Caco-2 (cell line): ENCODE data around the gene PPAT. TPM values are rescaled to one million over a fixed set of nuclear protein-coding genes. Genes with fewer than 3 reads are reported as not detected.

Experiments used
- BruUV-seq: library from RNA; stranded (reverse); fragments of 400-500 nt; replicated peaks from 2 replicates; lab custom pipeline; 2021; lab: Mats Ljungman, UMichigan
- CTCF ChIA-PET: fragments of 300-600 bp; sonication (Branson Sonifier 250); formaldehyde crosslinking; loops from one replicate; lab custom pipeline; 2022; ENCODE audit warnings: antibody characterized with exemption; lab: Charles Lee
- POLR2A ChIA-PET: fragments of 300-600 bp; sonication (Branson Sonifier 250); formaldehyde crosslinking; loops from one replicate; lab custom pipeline; 2022; ENCODE audit warnings: antibody characterized with exemption; lab: Charles Lee
- DNase-seq, 2 experiments: peaks; one replicate each; pipeline versions ENCODE4 v3.0.0 to v3.0.0-alpha.2; 2020 to 2022
- H3K27me3 ChIP-seq: replicated peaks from 2 replicates; pipeline ENCODE4 v1.6.0; 2011; ENCODE audit warnings: low read length; ENCODE audit not compliant: control insufficient read depth, insufficient read depth
- H3K36me3 ChIP-seq: 2 replicates; pipeline ENCODE4 v1.5.1; 2011; ENCODE audit warnings: low read length; ENCODE audit not compliant: control insufficient read depth, insufficient read depth
- H3K4me1 ChIP-seq: fragments of 250-450 bp; sonication (Bioruptor Pico); 2 replicates; pipeline ENCODE4 v1.5.1; 2020; ENCODE audit warnings: mild to moderate bottlenecking
- H3K4me3 ChIP-seq: 2 replicates; pipeline ENCODE4 v1.5.1; 2011; ENCODE audit warnings: low read depth, mild to moderate bottlenecking, control low read depth, low read length
- H3K9me3 ChIP-seq: fragments of 250-450 bp; sonication (Bioruptor Pico); 2 replicates; pipeline ENCODE4 v1.5.1; 2020; ENCODE audit warnings: mild to moderate bottlenecking, moderate library complexity
- H3K27ac Mint-ChIP-seq: one replicate; pipeline ENCODE4 v1.8.0; 2022; ENCODE audit warnings: mixed read lengths; ENCODE audit not compliant: unreplicated experiment
- H3K27me3 Mint-ChIP-seq: one replicate; pipeline ENCODE4 v1.8.0; 2022; ENCODE audit warnings: mixed read lengths; ENCODE audit not compliant: insufficient read depth, unreplicated experiment
- H3K36me3 Mint-ChIP-seq: one replicate; pipeline ENCODE4 v1.8.0; 2022; ENCODE audit warnings: mild to moderate bottlenecking, mixed read lengths; ENCODE audit not compliant: insufficient read depth, unreplicated experiment
- H3K4me1 Mint-ChIP-seq: one replicate; pipeline ENCODE4 v1.8.0; 2022; ENCODE audit warnings: low read depth, mixed read lengths; ENCODE audit not compliant: unreplicated experiment
- H3K4me3 Mint-ChIP-seq: one replicate; pipeline ENCODE4 v1.8.0; 2022; ENCODE audit warnings: mild to moderate bottlenecking, moderate library complexity, mixed read lengths; ENCODE audit not compliant: unreplicated experiment
- H3K9me3 Mint-ChIP-seq: one replicate; pipeline ENCODE4 v1.8.0; 2022; ENCODE audit warnings: mixed read lengths; ENCODE audit not compliant: unreplicated experiment
- CTCF ChIP-seq, 2 experiments: fragments of 200-600 bp in 1 of 2; IDR thresholded peaks; 1 replicate in 1 of 2; 2 replicates in 1 of 2; pipeline versions ENCODE4 v1.5.1 to v1.8.0; 2011 to 2022; ENCODE audit warnings: antibody characterized with exemption in 1 of 2, control low read depth in 1 of 2, inconsistent platforms in 1 of 2, low read depth in 1 of 2, low read length in 1 of 2, mild to moderate bottlenecking in 1 of 2, moderate library complexity in 1 of 2; ENCODE audit not compliant: insufficient read depth in 1 of 2, severe bottlenecking in 1 of 2, unreplicated experiment in 1 of 2
- intact Hi-C: fragments of 100-400 bp; cut with micrococcal nuclease; formaldehyde crosslinking; loops from one replicate; pipeline ENCODE4 v1.10.0; 2022; ENCODE audit not compliant: unreplicated experiment
- total RNA-seq: library from RNA; stranded (reverse); gene quantifications from 2 replicates; pipeline ENCODE4 v1.2.3, GENCODE V29; 2022

PPAT gene
- total RNA-seq, 1 experiment from 2014 or later = 60.7 TPM

GRCh38 chr4:56440983-56441382 lies 5.6 kb upstream of the PPAT start:
- Histone ChIP-seq H3K27me3 (no peaks in the 10 kb centered on the region), H3K4me1 (peaks cover 9% of the 10 kb centered on the region; the same call in 1 of the 2 replicates), H3K9me3 (no peaks in the 10 kb centered on the region), H3K4me3 (no peak overlapping the region), H3K36me3 (peaks cover 2% of the 10 kb centered on the region)
- no TSS peak for BruUV-seq
- no peak for DNase-seq
- Mint-ChIP-seq H3K4me3 (no peak overlapping the region), H3K36me3 (peaks cover 74% of the 10 kb centered on the region), H3K4me1 (peaks cover 16% of the 10 kb centered on the region), H3K27me3 (no peaks in the 10 kb centered on the region), H3K27ac (no peak overlapping the region), H3K9me3 (no peaks in the 10 kb centered on the region)
- TF ChIP-seq CTCF (IDR thresholded peaks at IDR 0.05; ENCODE audit: insufficient read depth in 1 of 2, low read depth in 1 of 2, low read length in 1 of 2, severe bottlenecking in 1 of 2, unreplicated experiment in 1 of 2) = no peak
- ChIA-PET CTCF (no interaction called here), POLR2A (no interaction called here)
- intact Hi-C loops = no loop called here

- H3K4me3 ChIP-seq = no peak overlapping the region
- H3K9me3 ChIP-seq = no peaks in the 10 kb centered on the region
- Mint-ChIP-seq H3K27ac (no peak overlapping the region), H3K4me3 (peak overlapping the region; percentile 22), H3K27me3 (no peaks in the 10 kb centered on the region), H3K4me1 (peaks cover 14% of the 10 kb centered on the region), H3K9me3 (no peaks in the 10 kb centered on the region), H3K36me3 (peaks cover 68% of the 10 kb centered on the region)
- peaks cover 2% of the 10 kb centered on the region for H3K36me3 ChIP-seq
- CTCF ChIA-PET = no interaction called here
- TF ChIP-seq CTCF (IDR thresholded peaks at IDR 0.05; ENCODE audit: insufficient read depth in 1 of 2, low read depth in 1 of 2, low read length in 1 of 2, severe bottlenecking in 1 of 2, unreplicated experiment in 1 of 2) = no peak
- POLR2A ChIA-PET = no interaction called here
- peaks cover 3% of the 10 kb centered on the region; the same call in 1 of the 2 replicates for H3K4me1 ChIP-seq
- no peak for DNase-seq
- intact Hi-C loops = loop anchor here (5.0 to 10.0 kb wide), 2 partner anchors 104 to 466 kb away; partner anchors contain the start of gene REST
- H3K27me3 ChIP-seq = no peaks in the 10 kb centered on the region
- no TSS peak for BruUV-seq
Observed at GRCh38 chr4:56438766-56439165, 3.4 kb upstream of the PPAT start.

GRCh38 chr4:56434599-56435139 lies 746 bp downstream of the PPAT start:
- Histone ChIP-seq H3K9me3 (no peaks in the 10 kb centered on the region), H3K27me3 (no peaks in the 10 kb centered on the region), H3K36me3 (peaks cover under 1% of the 10 kb centered on the region), H3K4me3 (peak overlapping the region; percentile 87), H3K4me1 (no peaks in the 10 kb centered on the region)
- ChIA-PET CTCF (interaction anchor here (0.6 to 2.1 kb wide), 7 partner anchors 9 to 486 kb away, joined by 3 to 11 read pairs (median 5); partner anchors contain the start of genes AASDH and CEP135), POLR2A (interaction anchor here (0.6 to 4.1 kb wide), 6 partner anchors 24 to 698 kb away, joined by 3 to 50 read pairs (median 12); partner anchors contain the start of gene AASDH)
- Mint-ChIP-seq H3K4me3 (peak overlapping the region; percentile 98), H3K36me3 (peaks cover 45% of the 10 kb centered on the region), H3K4me1 (peaks cover 6% of the 10 kb centered on the region), H3K27me3 (no peaks in the 10 kb centered on the region), H3K27ac (peak overlapping the region; percentile 96), H3K9me3 (no peaks in the 10 kb centered on the region)
- peak in 1 of 2 experiments; percentile 78 for DNase-seq
- no peak for TF ChIP-seq CTCF (IDR thresholded peaks at IDR 0.05; ENCODE audit: insufficient read depth in 1 of 2, low read depth in 1 of 2, low read length in 1 of 2, severe bottlenecking in 1 of 2, unreplicated experiment in 1 of 2)
- intact Hi-C loops = loop anchor here (1.0 to 10.0 kb wide), 4 partner anchors 24 to 470 kb away; partner anchors contain the start of genes REST and SRP72
- no TSS peak for BruUV-seq
